ENCODE measurements around the gene SPTB. TPM values are rescaled to one million over a fixed set of nuclear protein-coding genes. Genes with fewer than 3 reads are reported as not detected.

SPTB gene
- total RNA-seq, 4 donors from 2014 or later = 0.13 to 3.8 (median 1.5) TPM

- Histone ChIP-seq H3K9me3 (no peaks in the 10 kb centered on the region), H3K4me1 (peaks cover 4 to 59% (median 13%) of the 10 kb centered on the region in 3 donors), H3K27me3 (no peaks in the 10 kb centered on the region), H3K36me3 (peaks cover 44 to 88% (median 60%) of the 10 kb centered on the region in 3 donors), H3K27ac (no peak overlapping the region), H3K4me3 (no peak overlapping the region)
- TF ChIP-seq POLR2A (IDR thresholded peaks at IDR 0.05) (no peak), CTCF (IDR thresholded peaks at IDR 0.05) (no peak)
- 94 to 95% methylated on average over 8 to 10 of the region's 15 CpGs for WGBS, 2 donors
- intact Hi-C loops (cut with DNase I) = no loop called here
- no peak for DNase-seq
Observed at GRCh38 chr14:64731141-64731581, 148.5 kb downstream of the SPTB start.

- Histone ChIP-seq H3K27ac (no peak overlapping the region), H3K4me3 (no peak overlapping the region), H3K9me3 (no peaks in the 10 kb centered on the region), H3K27me3 (no peaks in the 10 kb centered on the region), H3K36me3 (peaks cover 44 to 83% (median 56%) of the 10 kb centered on the region in 3 donors), H3K4me1 (peaks cover 5 to 59% (median 17%) of the 10 kb centered on the region in 3 donors)
- no peak for DNase-seq
- intact Hi-C loops (cut with DNase I) = no loop called here
- TF ChIP-seq POLR2A (IDR thresholded peaks at IDR 0.05) (no peak), CTCF (IDR thresholded peaks at IDR 0.05) (no peak)
- 85% methylated on average over 4 of the region's 12 CpGs; no CpG with 5 or more reads in 1 of the 2 donors for WGBS, 2 donors
Observed at GRCh38 chr14:64730681-64731080, 149.0 kb downstream of the SPTB start.

- Histone ChIP-seq H3K27me3 (no peaks in the 10 kb centered on the region), H3K9me3 (no peaks in the 10 kb centered on the region), H3K27ac (no peak overlapping the region), H3K4me3 (no peak overlapping the region), H3K36me3 (peaks cover 42 to 77% (median 56%) of the 10 kb centered on the region in 3 donors), H3K4me1 (peaks cover 11 to 59% (median 23%) of the 10 kb centered on the region in 3 donors)
- intact Hi-C loops (cut with DNase I) = no loop called here
- DNase-seq = no peak
- 100% methylated on average over 1 of the region's 1 CpG; no CpG with 5 or more reads in 1 of the 2 donors for WGBS, 2 donors
- no peak for TF ChIP-seq CTCF (IDR thresholded peaks at IDR 0.05)
- TF ChIP-seq POLR2A (IDR thresholded peaks at IDR 0.05) = no peak
Observed at GRCh38 chr14:64730061-64730440, 149.7 kb downstream of the SPTB start.

- no peak for TF ChIP-seq POLR2A (IDR thresholded peaks at IDR 0.05)
- TF ChIP-seq CTCF (IDR thresholded peaks at IDR 0.05) = no peak
- peaks cover 16 to 59% (median 29%) of the 10 kb centered on the region in 3 donors for H3K4me1 ChIP-seq
- H3K4me3 ChIP-seq = no peak overlapping the region
- peaks cover 40 to 72% (median 56%) of the 10 kb centered on the region in 3 donors for H3K36me3 ChIP-seq
- H3K27me3 ChIP-seq = no peaks in the 10 kb centered on the region
- H3K9me3 ChIP-seq = no peaks in the 10 kb centered on the region
- intact Hi-C loops (cut with DNase I) = no loop called here
- WGBS, 2 donors = 57 to 65% methylated on average over 5 of the region's 5 CpGs
- no peak for DNase-seq
- H3K27ac ChIP-seq = peak overlapping the region in 1 of 4 donors; percentile 4
Observed at GRCh38 chr14:64729386-64730060, 150.2 kb downstream of the SPTB start.

GRCh38 chr14:64728856-64729255, 150.9 kb downstream of the SPTB start:
- H3K36me3 ChIP-seq = peaks cover 40 to 67% (median 56%) of the 10 kb centered on the region in 3 donors

More at GRCh38 chr14:64728856-64729255, 150.9 kb downstream of the SPTB start:
- Histone ChIP-seq H3K4me3 (no peak overlapping the region), H3K4me1 (peaks cover 23 to 59% (median 35%) of the 10 kb centered on the region in 3 donors), H3K27ac (no peak overlapping the region), H3K9me3 (no peaks in the 10 kb centered on the region), H3K27me3 (no peaks in the 10 kb centered on the region)
- intact Hi-C loops (cut with DNase I) = no loop called here
- no CpG with 5 or more reads among the region's 10 CpGs for WGBS, 2 donors
- TF ChIP-seq CTCF (IDR thresholded peaks at IDR 0.05) = no peak
- no peak for TF ChIP-seq POLR2A (IDR thresholded peaks at IDR 0.05)
- DNase-seq = no peak

All from esophagus squamous epithelium (tissue), 5 donors.